Epithelial cell of proximal tubule (primary cell): Measurements from ENCODE around the gene CLSTN1. TPM values are rescaled to one million over a fixed set of nuclear protein-coding genes. Genes with fewer than 3 reads are reported as not detected.

Experiments used
- DNase-seq: peaks from one replicate; pipeline ENCODE4 v3.0.0-alpha.2; 2011; ENCODE audit warnings: low read depth
- H3K4me3 ChIP-seq: 2 replicates; pipeline ENCODE4 v1.5.1; 2011; ENCODE audit warnings: low read depth, mild to moderate bottlenecking, low read length
- CTCF ChIP-seq: conservative IDR thresholded peaks from 2 replicates; pipeline ENCODE4 v1.5.1; 2012; ENCODE audit warnings: low read depth, mild to moderate bottlenecking, low read length
- total RNA-seq: library from RNA; depleted of rRNA; stranded (reverse); fragments of >200 nt; gene quantifications from 2 replicates; pipeline ENCODE4 v1.2.3, GENCODE V29; 2015

Gene CLSTN1
- total RNA-seq, 1 donor from 2014 or later: 87.5 TPM

DNA sequence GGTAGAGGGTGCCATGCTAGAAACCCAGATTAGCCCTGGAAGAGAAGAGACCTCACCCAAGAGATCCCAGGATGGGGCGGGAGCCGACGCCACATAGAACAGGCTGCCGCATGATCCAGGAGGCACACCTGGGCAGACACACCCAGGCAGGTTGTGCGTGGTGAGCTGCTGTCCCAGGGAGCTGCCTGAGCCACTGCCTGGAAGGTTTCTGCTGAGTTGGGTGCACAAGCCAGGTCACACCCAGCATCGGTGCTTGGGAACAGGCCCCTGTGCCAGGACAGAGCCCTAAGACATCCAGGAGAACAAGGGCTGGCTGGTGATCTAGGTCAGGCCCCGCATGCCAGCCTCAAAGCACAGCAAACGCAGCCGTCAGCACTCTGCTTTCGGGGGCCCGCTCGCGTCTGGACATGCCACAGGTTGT, 46.1 kb upstream of the CLSTN1 start:
- no peak for TF ChIP-seq CTCF
- no peak overlapping the region for H3K4me3 ChIP-seq
- no peak for DNase-seq

DNA sequence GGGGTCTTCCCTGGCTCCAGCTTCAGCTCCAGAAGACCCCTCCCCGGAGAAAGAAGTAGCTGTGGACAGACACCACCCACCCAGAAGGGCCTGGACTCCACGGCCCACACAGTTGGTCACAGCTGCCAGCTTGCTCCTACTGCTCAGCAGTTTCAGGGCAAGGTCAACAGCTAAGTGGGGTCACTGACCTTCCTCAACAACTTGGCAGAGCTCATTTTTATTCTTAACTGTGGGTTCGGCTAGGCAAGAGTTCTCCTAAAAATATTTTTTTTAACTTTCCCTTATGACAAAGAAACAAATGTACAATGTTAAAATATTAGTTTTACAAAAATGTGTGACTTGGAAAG, 44.5 kb upstream of the CLSTN1 start:
- no peak overlapping the region for H3K4me3 ChIP-seq
- TF ChIP-seq CTCF: no peak
- no peak for DNase-seq

- peak; percentile 97 for TF ChIP-seq CTCF
- H3K4me3 ChIP-seq: no peak overlapping the region
- no peak for DNase-seq
Observed at GRCh38 chr1:9867408-9868243, 43.9 kb upstream of the CLSTN1 start.

DNA sequence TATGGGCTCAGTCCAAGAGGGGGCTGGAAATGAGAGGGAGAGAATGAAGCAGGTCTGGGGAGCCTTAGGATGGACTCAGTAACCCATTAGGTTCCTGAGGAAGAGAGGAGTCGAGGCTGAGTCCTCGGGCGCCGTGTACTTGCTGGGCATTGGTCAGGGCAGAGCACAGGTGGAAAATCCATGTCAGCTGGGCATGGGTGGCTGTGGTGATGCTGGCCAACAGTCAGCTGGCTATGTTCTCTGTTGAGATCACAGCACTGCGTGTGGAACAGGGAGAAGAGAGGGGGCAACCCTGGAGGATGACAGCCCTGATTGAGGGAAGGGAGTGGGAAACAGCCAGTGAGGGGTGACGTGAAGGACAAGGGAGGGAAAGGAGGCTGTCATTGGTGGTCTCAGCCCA, 43.1 kb upstream of the CLSTN1 start:
- no peak for DNase-seq
- no peak overlapping the region for H3K4me3 ChIP-seq
- no peak for TF ChIP-seq CTCF

- no peak for DNase-seq
- no peak overlapping the region for H3K4me3 ChIP-seq
- no peak for TF ChIP-seq CTCF
Observed at GRCh38 chr1:9865724-9866123, 42.0 kb upstream of the CLSTN1 start.

DNA sequence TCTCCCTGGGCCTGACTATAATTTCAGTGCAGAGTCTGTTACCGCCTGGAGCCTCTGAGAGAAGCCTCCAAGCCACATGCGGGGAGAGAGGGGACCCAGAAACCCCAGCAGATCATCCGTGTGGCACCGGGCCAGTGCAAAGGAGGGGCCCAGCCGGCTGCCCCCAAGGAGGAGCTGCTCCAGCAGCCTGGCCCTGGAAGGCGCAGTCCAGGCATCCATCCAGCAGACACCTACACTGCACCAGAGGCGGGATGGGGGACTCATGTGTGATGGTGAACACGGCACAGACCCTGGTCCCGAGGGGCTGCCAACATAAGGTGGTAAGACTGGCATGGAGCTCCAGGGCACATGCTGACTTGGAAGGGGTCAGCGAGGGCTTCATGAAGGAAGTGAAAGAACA, 39.6 kb upstream of the CLSTN1 start:
- no peak overlapping the region for H3K4me3 ChIP-seq
- DNase-seq: no peak
- no peak for TF ChIP-seq CTCF

- no peak for TF ChIP-seq CTCF
- no peak for DNase-seq
- no peak overlapping the region for H3K4me3 ChIP-seq
Observed at GRCh38 chr1:9861360-9861759, 37.6 kb upstream of the CLSTN1 start.
